OCI-LY7 (cell line): Measurements from ENCODE around the gene MOCS1. TPM values are rescaled to one million over a fixed set of nuclear protein-coding genes. Genes with fewer than 3 reads are reported as not detected.
"Not testable (repeated sequence)": the region's sequence is repeated elsewhere in the genome, so short reads cannot be mapped to it uniquely, and the experiment has no call there.

Experiments
- BruUV-seq: library from RNA; stranded (reverse); fragments of 400-500 nt; replicated peaks from 2 replicates; lab custom pipeline; 2021; lab: Mats Ljungman, UMichigan
- CTCF ChIA-PET: fragments of 300-600 bp; sonication (Branson Sonifier 250); formaldehyde crosslinking; loops from one replicate; lab custom pipeline; 2022; ENCODE audit warnings: antibody characterized with exemption; ENCODE audit not compliant: unreplicated experiment; lab: Charles Lee
- POLR2A ChIA-PET: fragments of 300-600 bp; sonication (Branson Sonifier 250); formaldehyde crosslinking; loops from one replicate; lab custom pipeline; 2022; ENCODE audit warnings: antibody characterized with exemption; lab: Charles Lee
- DNase-seq: peaks from one replicate; pipeline ENCODE4 v3.0.0-alpha.2; 2015; ENCODE audit warnings: low spot score
- H2AFZ ChIP-seq: fragments of 200-600 bp; sonication (generic), shearing (Covaris generic); 2 replicates; pipeline ENCODE4 v1.6.1; 2014; ENCODE audit warnings: mild to moderate bottlenecking, antibody characterized with exemption, low read length, moderate library complexity
- H3K27ac ChIP-seq: fragments of 200-600 bp; sonication (generic); 2 replicates; pipeline ENCODE4 v1.5.1; 2014; ENCODE audit warnings: mixed run types, low read depth, mild to moderate bottlenecking, moderate library complexity, low read length, inconsistent platforms; ENCODE audit not compliant: poor library complexity, severe bottlenecking
- H3K36me3 ChIP-seq: fragments of 200-600 bp; sonication (generic); 2 replicates; pipeline ENCODE4 v1.6.1; 2014; ENCODE audit warnings: mild to moderate bottlenecking, antibody characterized with exemption, low read length, moderate library complexity, mixed read lengths; ENCODE audit not compliant: insufficient read depth
- H3K4me1 ChIP-seq: fragments of 200-600 bp; sonication (generic); 2 replicates; pipeline ENCODE4 v1.5.1; 2014; ENCODE audit warnings: mild to moderate bottlenecking, low read length; ENCODE audit not compliant: insufficient read depth, poor library complexity, severe bottlenecking
- H3K4me2 ChIP-seq: fragments of 200-600 bp; sonication (generic); 2 replicates; pipeline ENCODE4 v1.6.1; 2014; ENCODE audit warnings: mild to moderate bottlenecking, low read length
- H3K4me3 ChIP-seq: fragments of 200-600 bp; sonication (generic); 2 replicates; pipeline ENCODE4 v1.5.1; 2014; ENCODE audit warnings: mild to moderate bottlenecking, low read depth, low read length; ENCODE audit not compliant: poor library complexity, severe bottlenecking
- H3K79me2 ChIP-seq: fragments of 200-600 bp; sonication (generic); 2 replicates; pipeline ENCODE4 v1.6.1; 2016; ENCODE audit warnings: low read depth, mild to moderate bottlenecking, low read length, moderate library complexity, mixed read lengths; ENCODE audit not compliant: insufficient read depth
- H3K9me2 ChIP-seq: fragments of 200-600 bp; sonication (generic); 2 replicates; pipeline ENCODE4 v1.6.1; 2016; ENCODE audit warnings: mild to moderate bottlenecking, low read length, mixed read lengths; ENCODE audit not compliant: insufficient read depth
- H3K9me3 ChIP-seq: fragments of 200-600 bp; sonication (generic); 2 replicates; pipeline ENCODE4 v1.6.1; 2014; ENCODE audit warnings: mild to moderate bottlenecking, mixed run types, low read length, mixed read lengths
- H4K20me1 ChIP-seq: fragments of 200-600 bp; sonication (generic); 2 replicates; pipeline ENCODE4 v1.6.1; 2014; ENCODE audit warnings: mild to moderate bottlenecking, antibody characterized with exemption, low read length, moderate library complexity, mixed read lengths; ENCODE audit not compliant: insufficient read depth
- EZH2phosphoT487 ChIP-seq: fragments of 200-600 bp; sonication (generic); IDR thresholded peaks from 2 replicates; pipeline ENCODE4 v1.6.1; 2018; ENCODE audit warnings: low read depth, borderline replicate concordance, mild to moderate bottlenecking, mixed run types, antibody characterized with exemption, low read length, moderate library complexity, mixed read lengths
- intact Hi-C: fragments of 100-400 bp; cut with micrococcal nuclease; formaldehyde crosslinking; loops from one replicate; pipeline ENCODE4 v1.10.0; 2022; ENCODE audit not compliant: unreplicated experiment
- total RNA-seq, 2 experiments: library from RNA; depleted of rRNA in 1 of 2; stranded (reverse); fragments of >200 nt in 1 of 2; shearing (Covaris generic) in 1 of 2; gene quantifications; 2 replicates each; pipeline ENCODE4 v1.2.3, GENCODE V29; 2014 to 2022
- TF ChIP-seq, protein P1 (sequence below): fragments of 200-600 bp; sonication (generic); conservative IDR thresholded peaks from 2 replicates; pipeline ENCODE4 v1.5.1; 2014; ENCODE audit warnings: mild to moderate bottlenecking, antibody characterized with exemption, low read length, moderate library complexity, mixed read lengths

MOCS1 gene
- total RNA-seq, 2 experiments from 2014 or later: not detected

DNA sequence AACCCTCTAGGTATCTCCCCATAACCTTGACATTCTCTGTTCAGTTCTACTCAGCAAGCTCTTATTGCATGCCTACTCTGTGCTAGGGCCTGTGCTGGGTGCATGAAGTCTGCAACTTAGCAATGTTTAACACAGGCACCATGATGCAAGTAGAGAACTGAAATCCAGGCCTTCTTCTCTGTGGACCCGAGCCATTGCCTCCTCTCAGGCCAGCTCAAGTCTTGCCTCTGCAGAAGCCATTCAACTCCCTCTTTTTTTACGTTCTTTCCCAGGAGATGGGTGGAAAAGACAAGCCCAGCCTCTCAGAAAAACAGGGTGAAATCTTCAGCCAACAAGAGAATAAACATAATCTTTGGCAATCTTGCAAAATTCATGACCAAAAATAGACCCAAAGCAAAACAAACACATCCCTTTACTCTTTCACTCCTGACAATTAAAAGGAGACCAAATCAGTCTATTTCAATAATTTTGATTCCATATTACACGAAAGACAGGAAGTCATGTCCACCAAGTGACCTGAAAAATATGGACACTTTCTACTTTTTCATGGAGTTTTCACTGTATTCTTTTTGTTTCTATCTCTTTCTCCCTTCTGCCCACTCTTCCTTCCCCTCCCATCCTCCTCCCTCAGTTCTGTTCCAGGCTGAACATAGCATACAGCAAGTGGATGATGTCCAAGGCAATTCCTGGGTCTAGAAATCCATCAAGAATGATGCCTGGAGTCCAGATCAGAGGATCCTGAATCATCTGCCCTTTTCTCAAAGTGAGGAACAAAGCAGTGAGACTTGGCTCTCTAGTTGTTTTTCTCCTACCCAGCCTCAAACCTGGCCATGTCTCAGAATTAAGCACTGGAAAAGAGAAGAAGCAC, 45.4 kb upstream of the MOCS1 start:
- Histone ChIP-seq H2AFZ (no peak overlapping the region), H4K20me1 (no peaks in the 10 kb centered on the region), H3K27ac (no peak overlapping the region), H3K36me3 (no peaks in the 10 kb centered on the region), H3K4me1 (no peaks in the 10 kb centered on the region), H3K9me2 (no peaks in the 10 kb centered on the region), H3K4me3 (no peak overlapping the region), H3K9me3 (no peaks in the 10 kb centered on the region), H3K4me2 (no peak overlapping the region), H3K79me2 (no peaks in the 10 kb centered on the region)
- BruUV-seq: no TSS peak
- intact Hi-C loops: loop anchor here (5.0 kb wide), 1 partner anchor 328 kb away; no protein-coding TSS in a partner anchor
- TF ChIP-seq, protein P1, sequence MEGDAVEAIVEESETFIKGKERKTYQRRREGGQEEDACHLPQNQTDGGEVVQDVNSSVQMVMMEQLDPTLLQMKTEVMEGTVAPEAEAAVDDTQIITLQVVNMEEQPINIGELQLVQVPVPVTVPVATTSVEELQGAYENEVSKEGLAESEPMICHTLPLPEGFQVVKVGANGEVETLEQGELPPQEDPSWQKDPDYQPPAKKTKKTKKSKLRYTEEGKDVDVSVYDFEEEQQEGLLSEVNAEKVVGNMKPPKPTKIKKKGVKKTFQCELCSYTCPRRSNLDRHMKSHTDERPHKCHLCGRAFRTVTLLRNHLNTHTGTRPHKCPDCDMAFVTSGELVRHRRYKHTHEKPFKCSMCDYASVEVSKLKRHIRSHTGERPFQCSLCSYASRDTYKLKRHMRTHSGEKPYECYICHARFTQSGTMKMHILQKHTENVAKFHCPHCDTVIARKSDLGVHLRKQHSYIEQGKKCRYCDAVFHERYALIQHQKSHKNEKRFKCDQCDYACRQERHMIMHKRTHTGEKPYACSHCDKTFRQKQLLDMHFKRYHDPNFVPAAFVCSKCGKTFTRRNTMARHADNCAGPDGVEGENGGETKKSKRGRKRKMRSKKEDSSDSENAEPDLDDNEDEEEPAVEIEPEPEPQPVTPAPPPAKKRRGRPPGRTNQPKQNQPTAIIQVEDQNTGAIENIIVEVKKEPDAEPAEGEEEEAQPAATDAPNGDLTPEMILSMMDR: no peak
- no peak for TF ChIP-seq EZH2phosphoT487
- DNase-seq: no peak
- CTCF ChIA-PET: no interaction called here
- POLR2A ChIA-PET: no interaction called here

GRCh38 chr6:39978240-39978639, 44.0 kb upstream of the MOCS1 start:
- H3K27ac ChIP-seq: no peak overlapping the region
- intact Hi-C loops: no loop called here
- H3K9me3 ChIP-seq: no peaks in the 10 kb centered on the region
- H3K9me2 ChIP-seq: no peaks in the 10 kb centered on the region
- H3K4me2 ChIP-seq: no peak overlapping the region
- TF ChIP-seq, protein P1: no peak
- no peak for TF ChIP-seq EZH2phosphoT487
- H3K36me3 ChIP-seq: no peaks in the 10 kb centered on the region
- ChIA-PET POLR2A (no interaction called here), CTCF (no interaction called here)
- no peaks in the 10 kb centered on the region for H3K4me1 ChIP-seq
- DNase-seq: no peak
- H3K79me2 ChIP-seq: no peaks in the 10 kb centered on the region
- H4K20me1 ChIP-seq: no peaks in the 10 kb centered on the region
- H3K4me3 ChIP-seq: no peak overlapping the region
- no peak overlapping the region for H2AFZ ChIP-seq
- BruUV-seq: no TSS peak

GRCh38 chr6:39973661-39974060, 39.4 kb upstream of the MOCS1 start:
- DNase-seq: no peak
- H3K9me2 ChIP-seq: no peaks in the 10 kb centered on the region
- H3K4me2 ChIP-seq: no peak overlapping the region
- ChIA-PET POLR2A (no interaction called here), CTCF (no interaction called here)
- BruUV-seq: no TSS peak
- TF ChIP-seq, protein P1: no peak
- no peak for TF ChIP-seq EZH2phosphoT487
- no peaks in the 10 kb centered on the region for H3K9me3 ChIP-seq
- no peak overlapping the region for H3K27ac ChIP-seq
- intact Hi-C loops: no loop called here
- no peaks in the 10 kb centered on the region for H3K4me1 ChIP-seq
- no peak overlapping the region for H2AFZ ChIP-seq
- H3K4me3 ChIP-seq: no peak overlapping the region
- no peaks in the 10 kb centered on the region for H3K36me3 ChIP-seq
- H3K79me2 ChIP-seq: no peaks in the 10 kb centered on the region
- H4K20me1 ChIP-seq: no peaks in the 10 kb centered on the region

- H3K4me3 ChIP-seq, H3K27ac ChIP-seq, H3K9me3 ChIP-seq, H3K4me2 ChIP-seq, H4K20me1 ChIP-seq, H2AFZ ChIP-seq, BruUV-seq, H3K36me3 ChIP-seq, H3K9me2 ChIP-seq, DNase-seq, H3K79me2 ChIP-seq, intact Hi-C loops, H3K4me1 ChIP-seq, POLR2A ChIA-PET, CTCF ChIA-PET: not testable (repeated sequence)
These were observed 38.5 kb upstream of the MOCS1 start for GRCh38 chr6:39972717-39973116.
